M059J (cell line): ENCODE measurements around the gene IGF2BP3. TPM values are rescaled to one million over a fixed set of nuclear protein-coding genes. Genes with fewer than 3 reads are reported as not detected.
"Not testable (repeated sequence)": the region's sequence is repeated elsewhere in the genome, so short reads cannot be mapped to it uniquely, and the experiment has no call there.

Source experiments
- DNase-seq: peaks from one replicate; pipeline ENCODE4 v3.0.0-alpha.2; 2012; ENCODE audit warnings: low read depth
- total RNA-seq: library from RNA; depleted of rRNA; stranded (reverse); fragments of >200 nt; shearing (Covaris generic); gene quantifications from 2 replicates; pipeline ENCODE4 v1.2.3, GENCODE V29; 2014

IGF2BP3 gene
- total RNA-seq, 1 experiment from 2014 or later, result 50.6 TPM

GRCh38 chr7:23341846-23342598 is 128.3 kb downstream of the IGF2BP3 start:
- DNase-seq, result no peak

- no peak for DNase-seq
These were observed 131.4 kb downstream of the IGF2BP3 start for GRCh38 chr7:23338863-23339262.

GRCh38 chr7:23338439-23338838 is 131.9 kb downstream of the IGF2BP3 start:
- no peak for DNase-seq

GRCh38 chr7:23337374-23337773 is 132.9 kb downstream of the IGF2BP3 start:
- no peak for DNase-seq

- no peak for DNase-seq
These were observed 133.4 kb downstream of the IGF2BP3 start for GRCh38 chr7:23336799-23337283.

GRCh38 chr7:23336086-23336485 is 134.2 kb downstream of the IGF2BP3 start:
- DNase-seq, result no peak

GRCh38 chr7:23335621-23336020 is 134.7 kb downstream of the IGF2BP3 start:
- DNase-seq, result peak; percentile 16

GRCh38 chr7:23335136-23335535 is 135.2 kb downstream of the IGF2BP3 start:
- DNase-seq, result no peak

- peak; percentile 99 for DNase-seq
These were observed 135.7 kb downstream of the IGF2BP3 start for GRCh38 chr7:23334482-23335056.

- DNase-seq, result peak; percentile 96
These were observed 136.5 kb downstream of the IGF2BP3 start for GRCh38 chr7:23333671-23334246.

- peak; percentile 48 for DNase-seq
These were observed 137.2 kb downstream of the IGF2BP3 start for GRCh38 chr7:23332910-23333612.

- no peak for DNase-seq
These were observed 138.1 kb downstream of the IGF2BP3 start for GRCh38 chr7:23332193-23332592.

- no peak for DNase-seq
These were observed 139.2 kb downstream of the IGF2BP3 start for GRCh38 chr7:23331132-23331531.

GRCh38 chr7:23315366-23315765 is 154.9 kb downstream of the IGF2BP3 start:
- DNase-seq, result peak; percentile 75

- DNase-seq, result not testable (repeated sequence)
These were observed 158.2 kb downstream of the IGF2BP3 start for GRCh38 chr7:23312141-23312540.

GRCh38 chr7:23308754-23309153 is 161.5 kb downstream of the IGF2BP3 start:
- DNase-seq, result no peak

GRCh38 chr7:23306936-23307521 is 163.3 kb downstream of the IGF2BP3 start:
- DNase-seq, result no peak

GRCh38 chr7:23299770-23300300 is 170.5 kb downstream of the IGF2BP3 start:
- DNase-seq, result no peak

GRCh38 chr7:23298885-23299769 is 171.2 kb downstream of the IGF2BP3 start, which contains the start of gene MALSU1:
MALSU1 (plus strand) TSS chr7:23299339; CDS start chr7:23299353, 14 bp downstream.
- peak; percentile 96 for DNase-seq

GRCh38 chr7:23298141-23298881 is 172.0 kb downstream of the IGF2BP3 start:
- DNase-seq, result peak; percentile 69
